Prostate gland (tissue), 2 donors: Measurements from ENCODE around the gene MYOZ2.

Experiments used
- POLR2A ChIP-seq: fragments of 450-650 bp; IDR thresholded peaks from one replicate; pipeline ENCODE4 v1.6.1; 2016; ENCODE audit warnings: antibody characterized with exemption, mild to moderate bottlenecking
- POLR2AphosphoS5 ChIP-seq: sonication (generic); formaldehyde crosslinking; IDR thresholded peaks from one replicate; pipeline ENCODE4 v1.6.1; 2017; ENCODE audit warnings: antibody characterized with exemption
- TF ChIP-seq, protein P1 (sequence below), 4 experiments: fragments of 200-600 bp in 2 of 4; fragments of 450-650 bp in 2 of 4; sonication (generic) in 2 of 4; IDR thresholded peaks; 1 replicate in 3 of 4; 2 replicates in 1 of 4; pipeline ENCODE4 v1.5.1; 2016 to 2019; ENCODE audit warnings: antibody characterized with exemption in 4 of 4, mild to moderate bottlenecking in 2 of 4, moderate library complexity in 2 of 4

GRCh38 chr4:119125931-119126330, 9.7 kb upstream of the MYOZ2 start:
- TF ChIP-seq POLR2A: no peak
- TF ChIP-seq, protein P1, sequence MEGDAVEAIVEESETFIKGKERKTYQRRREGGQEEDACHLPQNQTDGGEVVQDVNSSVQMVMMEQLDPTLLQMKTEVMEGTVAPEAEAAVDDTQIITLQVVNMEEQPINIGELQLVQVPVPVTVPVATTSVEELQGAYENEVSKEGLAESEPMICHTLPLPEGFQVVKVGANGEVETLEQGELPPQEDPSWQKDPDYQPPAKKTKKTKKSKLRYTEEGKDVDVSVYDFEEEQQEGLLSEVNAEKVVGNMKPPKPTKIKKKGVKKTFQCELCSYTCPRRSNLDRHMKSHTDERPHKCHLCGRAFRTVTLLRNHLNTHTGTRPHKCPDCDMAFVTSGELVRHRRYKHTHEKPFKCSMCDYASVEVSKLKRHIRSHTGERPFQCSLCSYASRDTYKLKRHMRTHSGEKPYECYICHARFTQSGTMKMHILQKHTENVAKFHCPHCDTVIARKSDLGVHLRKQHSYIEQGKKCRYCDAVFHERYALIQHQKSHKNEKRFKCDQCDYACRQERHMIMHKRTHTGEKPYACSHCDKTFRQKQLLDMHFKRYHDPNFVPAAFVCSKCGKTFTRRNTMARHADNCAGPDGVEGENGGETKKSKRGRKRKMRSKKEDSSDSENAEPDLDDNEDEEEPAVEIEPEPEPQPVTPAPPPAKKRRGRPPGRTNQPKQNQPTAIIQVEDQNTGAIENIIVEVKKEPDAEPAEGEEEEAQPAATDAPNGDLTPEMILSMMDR (IDR thresholded peaks at IDR 0.05): no peak
- TF ChIP-seq POLR2AphosphoS5: no peak
